Esophagus squamous epithelium (tissue), 5 donors: Measurements from ENCODE around the gene ARMS2. TPM values are rescaled to one million over a fixed set of nuclear protein-coding genes. Genes with fewer than 3 reads are reported as not detected.

Source experiments
- DNase-seq: peaks from one replicate; lab custom pipeline; 2025; lab: John Stamatoyannopoulos, UW
- H3K27ac ChIP-seq, 4 donors: fragments of 200-600 bp; sonication (generic); one replicate each; pipeline ENCODE4 v1.5.1; 2016 to 2019; ENCODE audit warnings: mild to moderate bottlenecking in 1 of 4
- H3K27me3 ChIP-seq, 4 donors: fragments of 200-600 bp; sonication (generic); 1 replicate in 3 of 4; 2 replicates in 1 of 4; pipeline versions ENCODE4 v1.5.1 to v1.6.0; 2017 to 2021; ENCODE audit warnings: antibody characterized with exemption in 1 of 4
- H3K36me3 ChIP-seq, 3 donors: fragments of 200-600 bp; sonication (generic); one replicate each; pipeline ENCODE4 v1.5.1; 2016 to 2019
- H3K4me1 ChIP-seq, 3 donors: fragments of 200-600 bp; sonication (generic); one replicate each; pipeline ENCODE4 v1.5.1; 2017 to 2019
- H3K4me3 ChIP-seq, 4 donors: fragments of 200-600 bp; sonication (generic); 1 replicate in 3 of 4; 2 replicates in 1 of 4; pipeline ENCODE4 v1.5.1; 2016 to 2019; ENCODE audit warnings: mild to moderate bottlenecking in 2 of 4, moderate library complexity in 1 of 4
- H3K9me3 ChIP-seq, 3 donors: fragments of 200-600 bp; sonication (generic); one replicate each; pipeline ENCODE4 v1.5.1; 2016 to 2019
- POLR2A ChIP-seq, 4 donors: fragments of 450-650 bp; IDR thresholded peaks; one replicate each; pipeline ENCODE4 v1.6.1; 2017; ENCODE audit warnings: antibody characterized with exemption in 4 of 4, mild to moderate bottlenecking in 4 of 4, moderate library complexity in 3 of 4
- WGBS, 2 donors: methylation state at CpG; one replicate each; pipeline ENCODE4 v1.1.5; 2018; 5-methylcytosine and 5-hydroxymethylcytosine counted together
- intact Hi-C: fragments of 100-400 bp; cut with DNase I; formaldehyde crosslinking; loops from one replicate; pipeline ENCODE4 v1.15.0; 2022
- total RNA-seq, 4 donors: library from RNA; depleted of rRNA; stranded (reverse); fragments of >200 nt; gene quantifications; one replicate each; pipeline ENCODE4 v1.1.0, GENCODE V29; 2016
- TF ChIP-seq, protein P1 (sequence below), 6 experiments: fragments of 450-650 bp in 4 of 6; fragments of 200-600 bp in 2 of 6; sonication (generic) in 2 of 6; IDR thresholded peaks; one replicate each; pipeline ENCODE4 v1.5.1; 2016 to 2019; ENCODE audit warnings: antibody characterized with exemption in 6 of 6, mild to moderate bottlenecking in 4 of 6, moderate library complexity in 4 of 6
- donor health status: DM: yes; HTN: yes; CAD: no.

Gene ARMS2
- total RNA-seq, result not detected

DNA sequence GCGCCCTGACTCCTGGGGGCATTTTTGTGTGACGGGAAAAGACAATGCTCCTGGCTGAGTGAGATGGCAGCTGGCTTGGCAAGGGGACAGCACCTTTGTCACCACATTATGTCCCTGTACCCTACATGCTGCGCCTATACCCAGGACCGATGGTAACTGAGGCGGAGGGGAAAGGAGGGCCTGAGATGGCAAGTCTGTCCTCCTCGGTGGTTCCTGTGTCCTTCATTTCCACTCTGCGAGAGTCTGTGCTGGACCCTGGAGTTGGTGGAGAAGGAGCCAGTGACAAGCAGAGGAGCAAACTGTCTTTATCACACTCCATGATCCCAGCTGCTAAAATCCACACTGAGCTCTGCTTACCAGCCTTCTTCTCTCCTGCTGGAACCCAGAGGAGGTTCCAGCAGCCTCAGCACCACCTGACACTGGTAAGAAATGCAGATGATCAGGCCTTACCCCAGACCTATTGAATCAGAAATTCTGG lies at the start of gene ARMS2:
TSS of gene ARMS2 (plus strand) at position 51 of the 478 bp plus-strand sequence. CDS start at position 126, 75 bp downstream.
- no peak within 1 kb of the TSS for H3K4me3 ChIP-seq
- no peaks in the 10 kb centered on the region for H3K36me3 ChIP-seq
- DNase-seq, result no peak
- no peak for TF ChIP-seq POLR2A (IDR thresholded peaks at IDR 0.05)
- TF ChIP-seq, protein P1, sequence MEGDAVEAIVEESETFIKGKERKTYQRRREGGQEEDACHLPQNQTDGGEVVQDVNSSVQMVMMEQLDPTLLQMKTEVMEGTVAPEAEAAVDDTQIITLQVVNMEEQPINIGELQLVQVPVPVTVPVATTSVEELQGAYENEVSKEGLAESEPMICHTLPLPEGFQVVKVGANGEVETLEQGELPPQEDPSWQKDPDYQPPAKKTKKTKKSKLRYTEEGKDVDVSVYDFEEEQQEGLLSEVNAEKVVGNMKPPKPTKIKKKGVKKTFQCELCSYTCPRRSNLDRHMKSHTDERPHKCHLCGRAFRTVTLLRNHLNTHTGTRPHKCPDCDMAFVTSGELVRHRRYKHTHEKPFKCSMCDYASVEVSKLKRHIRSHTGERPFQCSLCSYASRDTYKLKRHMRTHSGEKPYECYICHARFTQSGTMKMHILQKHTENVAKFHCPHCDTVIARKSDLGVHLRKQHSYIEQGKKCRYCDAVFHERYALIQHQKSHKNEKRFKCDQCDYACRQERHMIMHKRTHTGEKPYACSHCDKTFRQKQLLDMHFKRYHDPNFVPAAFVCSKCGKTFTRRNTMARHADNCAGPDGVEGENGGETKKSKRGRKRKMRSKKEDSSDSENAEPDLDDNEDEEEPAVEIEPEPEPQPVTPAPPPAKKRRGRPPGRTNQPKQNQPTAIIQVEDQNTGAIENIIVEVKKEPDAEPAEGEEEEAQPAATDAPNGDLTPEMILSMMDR (IDR thresholded peaks at IDR 0.05), result no peak
- no peaks in the 10 kb centered on the region for H3K9me3 ChIP-seq
- peaks cover 0 to 7% (median 0%) of the 10 kb centered on the region in 3 donors for H3K4me1 ChIP-seq
- WGBS, 2 donors, result 75 to 77% methylated on average over 3 to 7 of the region's 7 CpGs
- intact Hi-C loops, result no loop called here
- H3K27me3 ChIP-seq, result peaks cover 0 to 14% (median 0%) of the 10 kb centered on the region in 4 donors
- H3K27ac ChIP-seq, result no peak within 1 kb of the TSS

DNA sequence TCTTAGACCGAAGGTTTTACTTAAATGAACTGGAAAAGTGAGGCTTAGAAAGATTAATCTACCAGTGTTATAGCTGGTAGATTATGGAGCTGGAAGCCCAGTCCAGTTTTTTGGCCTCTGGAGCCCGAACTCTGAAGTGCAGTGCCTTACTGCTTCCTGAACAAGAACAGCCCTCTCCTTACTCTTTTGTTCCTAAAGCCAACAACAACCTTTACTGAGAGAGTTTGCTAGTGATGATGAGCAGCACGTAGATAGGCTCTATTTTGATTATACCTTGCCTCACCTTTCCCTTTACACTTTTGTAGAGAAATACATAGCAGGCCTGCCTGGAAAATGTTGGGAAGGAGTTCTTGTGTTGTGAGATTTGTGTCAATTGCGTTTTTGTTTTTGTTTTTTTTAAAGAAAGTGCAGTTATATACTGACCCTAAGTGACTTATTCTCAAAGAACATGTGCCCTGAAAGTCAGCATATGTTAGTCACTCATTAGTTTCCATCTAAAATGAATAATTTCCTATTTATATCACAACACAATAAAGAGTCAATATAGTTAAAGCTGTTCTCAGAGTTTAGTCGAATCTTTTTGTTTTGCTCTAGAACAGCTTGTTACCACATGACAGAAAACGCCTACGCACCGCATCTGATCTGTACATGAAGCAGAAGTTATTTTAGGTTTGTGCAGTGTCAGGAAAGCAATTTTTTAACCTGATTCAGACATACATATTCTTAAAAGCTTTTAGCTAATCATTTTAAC lies 46.9 kb upstream of the ARMS2 start:
- intact Hi-C loops, result no loop called here
- peaks cover 0 to 85% (median 4%) of the 10 kb centered on the region in 3 donors for H3K36me3 ChIP-seq
- no peaks in the 10 kb centered on the region for H3K27me3 ChIP-seq
- peak overlapping the region in 3 of 4 donors; percentile 7 to 30 (median 21) for H3K27ac ChIP-seq
- H3K4me1 ChIP-seq, result peaks cover 0 to 9% (median 3%) of the 10 kb centered on the region in 3 donors
- no peaks in the 10 kb centered on the region for H3K9me3 ChIP-seq
- WGBS, 2 donors, result 34 to 46% methylated on average over 8 of the region's 8 CpGs
- TF ChIP-seq, protein P1 (IDR thresholded peaks at IDR 0.05), result no peak
- TF ChIP-seq POLR2A (IDR thresholded peaks at IDR 0.05), result no peak
- no peak for DNase-seq
- no peak overlapping the region for H3K4me3 ChIP-seq

GRCh38 chr10:122413327-122413726 lies 41.1 kb upstream of the ARMS2 start:
- Histone ChIP-seq H3K9me3 (no peaks in the 10 kb centered on the region), H3K36me3 (peaks cover 0 to 87% (median 2%) of the 10 kb centered on the region in 3 donors), H3K27me3 (no peaks in the 10 kb centered on the region), H3K4me1 (no peaks in the 10 kb centered on the region), H3K4me3 (no peak overlapping the region), H3K27ac (no peak overlapping the region)
- intact Hi-C loops, result no loop called here
- no peak for DNase-seq
- no peak for TF ChIP-seq POLR2A (IDR thresholded peaks at IDR 0.05)
- TF ChIP-seq, protein P1 (IDR thresholded peaks at IDR 0.05), result no peak

DNA sequence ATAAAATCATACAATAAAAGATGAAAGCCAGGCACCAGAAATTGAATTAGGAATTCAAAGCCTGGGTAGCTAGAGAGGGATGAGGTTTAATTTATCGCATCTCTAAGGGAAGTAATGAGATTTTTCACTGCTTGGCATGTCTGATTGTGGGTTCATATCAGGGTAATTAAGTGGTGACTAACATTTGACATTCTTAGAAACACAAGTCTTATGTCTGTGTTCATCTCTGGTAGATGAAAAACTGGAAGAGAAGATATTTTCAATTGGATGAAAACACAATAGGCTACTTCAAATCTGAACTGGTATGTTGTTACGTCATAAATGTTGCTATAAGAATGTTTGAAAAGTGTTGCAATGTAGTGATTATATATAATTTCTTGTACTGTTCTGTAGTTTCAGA lies 36.8 kb upstream of the ARMS2 start:
- Histone ChIP-seq H3K4me3 (no peak overlapping the region), H3K36me3 (peaks cover 0 to 95% (median 2%) of the 10 kb centered on the region in 3 donors), H3K27ac (no peak overlapping the region), H3K9me3 (no peaks in the 10 kb centered on the region), H3K4me1 (peaks cover 0 to 23% (median 4%) of the 10 kb centered on the region in 3 donors), H3K27me3 (no peaks in the 10 kb centered on the region)
- WGBS, 2 donors, result 75 to 86% methylated on average over 2 of the region's 2 CpGs
- TF ChIP-seq, protein P1 (IDR thresholded peaks at IDR 0.05), result no peak
- no peak for TF ChIP-seq POLR2A (IDR thresholded peaks at IDR 0.05)
- no peak for DNase-seq
- intact Hi-C loops, result no loop called here

DNA sequence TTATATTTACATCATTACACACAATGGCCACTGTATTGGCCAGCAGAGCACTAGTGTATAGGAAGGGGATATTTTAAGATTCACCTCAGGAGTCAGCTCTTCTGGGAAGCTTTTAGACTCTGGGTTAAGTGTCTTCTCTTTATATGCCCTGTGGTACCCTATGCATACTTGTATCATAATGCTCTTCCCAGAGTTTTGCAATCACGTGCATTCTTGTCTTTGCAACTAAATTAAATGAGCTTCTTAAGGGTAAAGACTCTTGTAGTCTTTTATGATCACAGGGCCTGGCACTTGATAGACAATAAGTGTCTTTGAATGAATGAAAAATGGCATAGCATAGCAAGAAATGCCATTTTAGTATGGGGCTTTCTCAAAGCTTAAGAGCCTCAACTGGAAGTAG lies 35.4 kb upstream of the ARMS2 start:
- intact Hi-C loops, result no loop called here
- no peak for DNase-seq
- peak overlapping the region in 1 of 4 donors; percentile 42 for H3K27ac ChIP-seq
- H3K4me1 ChIP-seq, result peaks cover 0 to 23% (median 4%) of the 10 kb centered on the region in 3 donors
- no peaks in the 10 kb centered on the region for H3K9me3 ChIP-seq
- TF ChIP-seq POLR2A (IDR thresholded peaks at IDR 0.05), result no peak
- TF ChIP-seq, protein P1 (IDR thresholded peaks at IDR 0.05), result no peak
- no peak overlapping the region for H3K4me3 ChIP-seq
- H3K27me3 ChIP-seq, result no peaks in the 10 kb centered on the region
- WGBS, 2 donors, result 43 to 53% methylated on average over 1 of the region's 1 CpG
- peaks cover 0 to 95% (median 2%) of the 10 kb centered on the region in 3 donors for H3K36me3 ChIP-seq
